ENCODE measurements around the gene KCTD17.

KCTD17 gene

GRCh38 chr22:37075822-37076433, 24.4 kb downstream of the KCTD17 start:
- in situ Hi-C loops (cut with MboI; ENCODE audit: low sequenced_read_pairs) = no loop called here
- Histone ChIP-seq H3K9me3 (no peaks in the 10 kb centered on the region), H3K4me1 (no peaks in the 10 kb centered on the region), H3K36me3 (replicated peaks) (no peaks in the 10 kb centered on the region), H3K4me3 (no peak overlapping the region), H3K27me3 (ENCODE audit: low read depth) (peaks cover 45% of the 10 kb centered on the region)
- no peak for DNase-seq (ENCODE audit: low spot score in 2 of 2)

- H3K27me3 ChIP-seq (ENCODE audit: low read depth) = peaks cover 45% of the 10 kb centered on the region
- peak; percentile 6 to 84 for DNase-seq (ENCODE audit: low spot score in 2 of 2)
- in situ Hi-C loops (cut with MboI; ENCODE audit: low sequenced_read_pairs) = no loop called here
These were observed 26.4 kb downstream of the KCTD17 start for GRCh38 chr22:37077802-37078448.

GRCh38 chr22:37079158-37079557, 27.6 kb downstream of the KCTD17 start:
- H3K4me3 ChIP-seq = no peak overlapping the region
- no peak for DNase-seq (ENCODE audit: low spot score in 2 of 2)
- in situ Hi-C loops (cut with MboI; ENCODE audit: low sequenced_read_pairs) = no loop called here
- peaks cover 43% of the 10 kb centered on the region for H3K27me3 ChIP-seq (ENCODE audit: low read depth)
- no peaks in the 10 kb centered on the region for H3K9me3 ChIP-seq
- no peaks in the 10 kb centered on the region for H3K4me1 ChIP-seq
- no peaks in the 10 kb centered on the region for H3K36me3 ChIP-seq (replicated peaks)

More at GRCh38 chr22:37077802-37078448, 26.4 kb downstream of the KCTD17 start:
- Histone ChIP-seq H3K36me3 (replicated peaks) (no peaks in the 10 kb centered on the region), H3K9me3 (no peaks in the 10 kb centered on the region), H3K4me3 (no peak overlapping the region), H3K4me1 (no peaks in the 10 kb centered on the region)

GRCh38 chr22:37079668-37080171, 28.2 kb downstream of the KCTD17 start:
- Histone ChIP-seq H3K4me3 (no peak overlapping the region), H3K36me3 (replicated peaks) (no peaks in the 10 kb centered on the region), H3K4me1 (no peaks in the 10 kb centered on the region), H3K27me3 (ENCODE audit: low read depth) (peaks cover 38% of the 10 kb centered on the region), H3K9me3 (no peaks in the 10 kb centered on the region)
- in situ Hi-C loops (cut with MboI; ENCODE audit: low sequenced_read_pairs) = no loop called here
- no peak for DNase-seq (ENCODE audit: low spot score in 2 of 2)

- DNase-seq (ENCODE audit: low spot score in 2 of 2) = no peak
- Histone ChIP-seq H3K27me3 (ENCODE audit: low read depth) (peaks cover 31% of the 10 kb centered on the region), H3K4me1 (no peaks in the 10 kb centered on the region), H3K36me3 (replicated peaks) (no peaks in the 10 kb centered on the region), H3K4me3 (no peak overlapping the region), H3K9me3 (no peaks in the 10 kb centered on the region)
- in situ Hi-C loops (cut with MboI; ENCODE audit: low sequenced_read_pairs) = no loop called here
These were observed 28.9 kb downstream of the KCTD17 start for GRCh38 chr22:37080438-37080837.

GRCh38 chr22:37080838-37081237, 29.3 kb downstream of the KCTD17 start:
- Histone ChIP-seq H3K27me3 (ENCODE audit: low read depth) (peaks cover 29% of the 10 kb centered on the region), H3K4me3 (no peak overlapping the region), H3K36me3 (replicated peaks) (no peaks in the 10 kb centered on the region), H3K9me3 (no peaks in the 10 kb centered on the region), H3K4me1 (no peaks in the 10 kb centered on the region)
- DNase-seq (ENCODE audit: low spot score in 2 of 2) = no peak
- in situ Hi-C loops (cut with MboI; ENCODE audit: low sequenced_read_pairs) = no loop called here

GRCh38 chr22:37082251-37082873, 30.8 kb downstream of the KCTD17 start:
- in situ Hi-C loops (cut with MboI; ENCODE audit: low sequenced_read_pairs) = no loop called here
- Histone ChIP-seq H3K4me1 (no peaks in the 10 kb centered on the region), H3K27me3 (ENCODE audit: low read depth) (peaks cover 15% of the 10 kb centered on the region), H3K9me3 (no peaks in the 10 kb centered on the region), H3K36me3 (replicated peaks) (no peaks in the 10 kb centered on the region), H3K4me3 (no peak overlapping the region)
- DNase-seq (ENCODE audit: low spot score in 2 of 2) = no peak

- peaks cover 15% of the 10 kb centered on the region for H3K27me3 ChIP-seq (ENCODE audit: low read depth)
- no peaks in the 10 kb centered on the region for H3K36me3 ChIP-seq (replicated peaks)
- in situ Hi-C loops (cut with MboI; ENCODE audit: low sequenced_read_pairs) = no loop called here
- no peaks in the 10 kb centered on the region for H3K9me3 ChIP-seq
- no peaks in the 10 kb centered on the region for H3K4me1 ChIP-seq
- no peak overlapping the region for H3K4me3 ChIP-seq
- DNase-seq (ENCODE audit: low spot score in 2 of 2) = no peak
These were observed 32.4 kb downstream of the KCTD17 start for GRCh38 chr22:37083914-37084313.

- in situ Hi-C loops (cut with MboI; ENCODE audit: low sequenced_read_pairs) = no loop called here
- peaks cover 12% of the 10 kb centered on the region for H3K27me3 ChIP-seq (ENCODE audit: low read depth)
- H3K4me1 ChIP-seq = no peaks in the 10 kb centered on the region
- no peak for DNase-seq (ENCODE audit: low spot score in 2 of 2)
- H3K4me3 ChIP-seq = no peak overlapping the region
- H3K9me3 ChIP-seq = no peaks in the 10 kb centered on the region
- no peaks in the 10 kb centered on the region for H3K36me3 ChIP-seq (replicated peaks)
These were observed 32.8 kb downstream of the KCTD17 start for GRCh38 chr22:37084385-37084784.

- in situ Hi-C loops (cut with MboI; ENCODE audit: low sequenced_read_pairs) = no loop called here
- no peaks in the 10 kb centered on the region for H3K4me1 ChIP-seq
These were observed 34.6 kb downstream of the KCTD17 start for GRCh38 chr22:37086184-37086583.

GRCh38 chr22:37088108-37088605, 36.6 kb downstream of the KCTD17 start:
- no peaks in the 10 kb centered on the region for H3K9me3 ChIP-seq

More at GRCh38 chr22:37086184-37086583, 34.6 kb downstream of the KCTD17 start:
- Histone ChIP-seq H3K4me3 (no peak overlapping the region), H3K9me3 (no peaks in the 10 kb centered on the region), H3K27me3 (ENCODE audit: low read depth) (0 out of 2 replicates have a peak, but pooled peaks cover 3% of the 10 kb centered on the region), H3K36me3 (replicated peaks) (no peaks in the 10 kb centered on the region)
- DNase-seq (ENCODE audit: low spot score in 2 of 2) = no peak

GRCh38 chr22:37088750-37089408, 37.3 kb downstream of the KCTD17 start:
- no peak overlapping the region for H3K4me3 ChIP-seq
- H3K36me3 ChIP-seq (replicated peaks) = no peaks in the 10 kb centered on the region
- no peak for DNase-seq (ENCODE audit: low spot score in 2 of 2)
- peaks cover 5% of the 10 kb centered on the region for H3K27me3 ChIP-seq (ENCODE audit: low read depth)
- no peaks in the 10 kb centered on the region for H3K4me1 ChIP-seq
- in situ Hi-C loops (cut with MboI; ENCODE audit: low sequenced_read_pairs) = no loop called here
- H3K9me3 ChIP-seq = no peaks in the 10 kb centered on the region

More at GRCh38 chr22:37088108-37088605, 36.6 kb downstream of the KCTD17 start:
- Histone ChIP-seq H3K4me3 (no peak overlapping the region), H3K36me3 (replicated peaks) (no peaks in the 10 kb centered on the region), H3K27me3 (ENCODE audit: low read depth) (0 out of 2 replicates have a peak, but pooled peaks cover 3% of the 10 kb centered on the region), H3K4me1 (no peaks in the 10 kb centered on the region)
- in situ Hi-C loops (cut with MboI; ENCODE audit: low sequenced_read_pairs) = no loop called here
- no peak for DNase-seq (ENCODE audit: low spot score in 2 of 2)

- H3K27me3 ChIP-seq (ENCODE audit: low read depth) = peaks cover 11% of the 10 kb centered on the region
- in situ Hi-C loops (cut with MboI; ENCODE audit: low sequenced_read_pairs) = no loop called here
These were observed 37.9 kb downstream of the KCTD17 start for GRCh38 chr22:37089434-37089833.

More at GRCh38 chr22:37089434-37089833, 37.9 kb downstream of the KCTD17 start:
- no peaks in the 10 kb centered on the region for H3K9me3 ChIP-seq
- no peak overlapping the region for H3K4me3 ChIP-seq
- no peak for DNase-seq (ENCODE audit: low spot score in 2 of 2)
- H3K36me3 ChIP-seq (replicated peaks) = no peaks in the 10 kb centered on the region
- H3K4me1 ChIP-seq = no peaks in the 10 kb centered on the region

Data from HAP-1 (cell line).